ENCODE data around the gene RASSF3.

GRCh38 chr12:64713376-64713775 lies 103.1 kb downstream of the RASSF3 start:
- TF ChIP-seq GABPA (IDR thresholded peaks at IDR 0.05; ENCODE audit: low read depth) (no peak), ZNF384 (IDR thresholded peaks at IDR 0.05; ENCODE audit: borderline replicate concordance, low read depth, low read length) (no peak), STAT1 (conservative IDR thresholded peaks at IDR 0.05) (no peak), NBN (IDR thresholded peaks at IDR 0.05) (no peak), TBL1XR1 (IDR thresholded peaks at IDR 0.05; ENCODE audit: low read depth, low read length) (no peak), RAD21 (IDR thresholded peaks at IDR 0.05; ENCODE audit: insufficient read depth, low read depth, low read length) (no peak), SKIL (IDR thresholded peaks at IDR 0.05; ENCODE audit: low read depth, poor library complexity, severe bottlenecking) (no peak), SMC3 (IDR thresholded peaks at IDR 0.05; ENCODE audit: borderline replicate concordance, low read length) (no peak), HDAC2 (IDR thresholded peaks at IDR 0.05) (no peak), TCF7 (IDR thresholded peaks at IDR 0.05; ENCODE audit: borderline replicate concordance) (no peak), EZH2 (IDR thresholded peaks at IDR 0.05; ENCODE audit: borderline replicate concordance, control insufficient read depth, low read depth, low read length) (no peak), MXI1 (IDR thresholded peaks at IDR 0.05; ENCODE audit: low read depth, low read length) (no peak)
- TF ChIP-seq, protein P1, sequence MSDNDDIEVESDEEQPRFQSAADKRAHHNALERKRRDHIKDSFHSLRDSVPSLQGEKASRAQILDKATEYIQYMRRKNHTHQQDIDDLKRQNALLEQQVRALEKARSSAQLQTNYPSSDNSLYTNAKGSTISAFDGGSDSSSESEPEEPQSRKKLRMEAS (IDR thresholded peaks at IDR 0.05; ENCODE audit: low read depth, low read length): no peak
- TF ChIP-seq, protein P2, sequence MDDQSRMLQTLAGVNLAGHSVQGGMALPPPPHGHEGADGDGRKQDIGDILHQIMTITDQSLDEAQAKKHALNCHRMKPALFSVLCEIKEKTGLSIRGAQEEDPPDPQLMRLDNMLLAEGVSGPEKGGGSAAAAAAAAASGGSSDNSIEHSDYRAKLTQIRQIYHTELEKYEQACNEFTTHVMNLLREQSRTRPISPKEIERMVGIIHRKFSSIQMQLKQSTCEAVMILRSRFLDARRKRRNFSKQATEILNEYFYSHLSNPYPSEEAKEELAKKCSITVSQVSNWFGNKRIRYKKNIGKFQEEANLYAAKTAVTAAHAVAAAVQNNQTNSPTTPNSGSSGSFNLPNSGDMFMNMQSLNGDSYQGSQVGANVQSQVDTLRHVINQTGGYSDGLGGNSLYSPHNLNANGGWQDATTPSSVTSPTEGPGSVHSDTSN (IDR thresholded peaks at IDR 0.05; ENCODE audit: insufficient replicate concordance, low read depth, low read length): no peak
